RCC 7860 (cell line): ENCODE data around the gene TMEM214.

Experiments
- DNase-seq: peaks from one replicate; pipeline ENCODE4 v3.0.0-alpha.2; 2015; ENCODE audit warnings: low spot score
- FAIRE-seq: peaks from 2 replicates; lab custom pipeline; 2012; peaks lifted over from hg19 to GRCh38; lab: Jason Lieb, UNC

TMEM214 gene

GRCh38 chr2:27082773-27083409, 50.1 kb downstream of the TMEM214 start:
- no peak for DNase-seq
- no peak for FAIRE-seq

GRCh38 chr2:27083410-27084296, 50.9 kb downstream of the TMEM214 start:
- no peak for DNase-seq
- FAIRE-seq, result no peak

- FAIRE-seq, result no peak
- DNase-seq, result no peak
These were observed 51.7 kb downstream of the TMEM214 start for GRCh38 chr2:27084297-27085061.

GRCh38 chr2:27085062-27085672, 52.4 kb downstream of the TMEM214 start:
- FAIRE-seq, result no peak
- DNase-seq, result no peak

- DNase-seq (peak; percentile 22), FAIRE-seq (no peak)
These were observed 52.9 kb downstream of the TMEM214 start for GRCh38 chr2:27085673-27086089.

- FAIRE-seq (no peak), DNase-seq (peak; percentile 85)
These were observed 53.4 kb downstream of the TMEM214 start for GRCh38 chr2:27086090-27086723.

GRCh38 chr2:27086724-27087593, 54.2 kb downstream of the TMEM214 start, which contains the start of gene KHK:
KHK (plus strand) TSS chr2:27086772; CDS start chr2:27087260, 488 bp downstream.
- FAIRE-seq, result no peak
- no peak for DNase-seq

GRCh38 chr2:27087823-27088410, 55.2 kb downstream of the TMEM214 start:
- DNase-seq (no peak), FAIRE-seq (no peak)

GRCh38 chr2:27088634-27089033, 55.9 kb downstream of the TMEM214 start:
- DNase-seq (no peak), FAIRE-seq (no peak)

- DNase-seq (no peak), FAIRE-seq (no peak)
These were observed 56.6 kb downstream of the TMEM214 start for GRCh38 chr2:27089111-27089954.
